HG03175 (cell line): Measurements from ENCODE around the gene C22orf23.

Source experiments
- ATAC-seq: cut with Tn5 transposase; IDR thresholded peaks from one replicate; pipeline ENCODE4 v1.9.1; 2021; ENCODE audit warnings: mild to moderate bottlenecking, moderate library complexity; ENCODE audit not compliant: unreplicated experiment

Gene C22orf23

DNA sequence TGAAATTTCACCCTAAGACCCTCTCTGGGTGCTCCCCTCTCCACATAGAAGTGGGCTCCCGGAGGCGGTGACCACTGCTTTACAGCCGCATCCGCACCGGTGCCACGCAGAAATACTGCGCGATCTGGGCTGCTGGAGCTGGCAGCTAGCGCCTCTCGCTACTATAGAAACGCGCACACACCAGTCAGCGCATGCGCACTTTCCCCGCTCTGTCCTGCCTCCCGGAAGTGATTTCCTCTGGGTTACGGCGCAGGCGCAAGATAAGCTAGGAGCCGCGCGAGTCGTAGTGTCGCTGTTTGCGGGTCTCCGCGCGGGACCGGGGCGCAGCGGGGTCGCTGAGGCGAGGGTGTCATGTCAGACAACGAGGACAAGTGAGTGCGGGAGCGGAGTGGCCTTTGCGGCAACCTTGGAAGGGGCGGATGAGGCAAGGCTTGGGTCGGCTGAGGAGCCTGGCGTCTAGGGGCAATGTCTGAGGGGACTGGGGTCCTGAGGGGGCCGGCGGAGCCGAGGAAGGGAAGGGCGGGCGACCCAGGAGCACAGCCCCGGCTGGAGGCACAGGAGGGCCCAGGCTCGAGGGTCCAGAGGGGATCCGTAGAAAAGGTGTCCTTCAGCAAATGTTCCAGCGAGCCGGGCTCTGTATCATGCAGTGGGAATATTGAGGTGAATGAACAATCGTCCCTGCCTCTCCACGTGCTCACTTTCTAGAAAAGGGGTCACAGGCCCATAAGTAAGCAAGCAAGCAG is at the start of gene C22orf23, which contains the start of gene POLR2F:
C22orf23 (minus strand) TSS at position 165 of the 743 bp plus-strand sequence. CDS start 452 bp downstream, outside the sequence.
POLR2F (plus strand) TSS at position 263 of the 743 bp plus-strand sequence; CDS start at position 352, 89 bp downstream.
- ATAC-seq, result peak; percentile 90

- no peak for ATAC-seq
Observed at GRCh38 chr22:37999640-38000272, 46.4 kb upstream of the C22orf23 start.

GRCh38 chr22:37999236-37999635 is 45.8 kb upstream of the C22orf23 start:
- no peak for ATAC-seq

DNA sequence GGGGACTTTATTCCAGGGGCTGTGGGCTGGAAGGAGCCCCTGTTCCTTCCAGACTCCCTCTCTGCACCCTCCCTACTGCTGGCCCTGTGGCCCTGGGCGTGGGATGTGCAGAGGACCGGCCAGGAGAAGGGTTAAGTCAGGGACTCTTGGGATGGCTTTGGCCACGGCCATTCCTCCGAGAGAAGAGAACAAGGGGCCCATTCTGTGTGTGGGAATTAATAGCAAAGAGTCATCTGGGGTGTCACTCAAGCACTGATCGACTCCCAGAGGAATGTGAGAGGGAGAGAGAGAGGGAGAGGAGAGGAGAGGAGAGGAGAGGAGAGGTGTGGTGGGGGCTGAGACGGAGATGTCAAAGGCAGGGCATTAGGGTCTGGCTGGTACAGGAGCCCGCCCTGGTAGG is 45.1 kb upstream of the C22orf23 start:
- no peak for ATAC-seq

- no peak for ATAC-seq
Observed at GRCh38 chr22:37996515-37997246, 43.3 kb upstream of the C22orf23 start.

DNA sequence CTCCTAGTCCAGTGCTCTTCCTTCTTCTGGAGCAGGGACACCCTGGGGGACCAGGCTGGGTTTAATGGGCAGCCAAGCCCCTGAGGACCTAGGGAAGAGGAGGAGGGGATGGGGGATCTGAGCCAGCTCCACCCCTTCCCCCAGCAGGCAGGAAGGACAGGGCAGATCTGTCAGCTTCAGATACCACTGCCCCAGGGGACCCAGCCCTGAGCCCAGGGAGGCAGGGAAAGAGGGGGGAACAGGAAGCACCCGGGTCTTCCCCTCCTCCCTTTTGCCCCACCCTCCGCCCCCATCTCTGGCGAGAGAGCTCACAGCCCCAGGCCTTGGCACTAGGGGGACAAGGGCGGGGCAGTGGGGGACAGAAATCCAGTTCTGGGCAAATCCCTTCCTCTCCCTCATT is 42.7 kb upstream of the C22orf23 start:
- no peak for ATAC-seq

- no peak for ATAC-seq
Observed at GRCh38 chr22:37995460-37995859, 42.1 kb upstream of the C22orf23 start.

GRCh38 chr22:37994982-37995381 is 41.6 kb upstream of the C22orf23 start:
- ATAC-seq, result no peak

- no peak for ATAC-seq
Observed at GRCh38 chr22:37994049-37994448, 40.6 kb upstream of the C22orf23 start.

GRCh38 chr22:37991731-37992442 is 38.5 kb upstream of the C22orf23 start:
- ATAC-seq, result no peak

GRCh38 chr22:37990862-37991261 is 37.5 kb upstream of the C22orf23 start:
- no peak for ATAC-seq

DNA sequence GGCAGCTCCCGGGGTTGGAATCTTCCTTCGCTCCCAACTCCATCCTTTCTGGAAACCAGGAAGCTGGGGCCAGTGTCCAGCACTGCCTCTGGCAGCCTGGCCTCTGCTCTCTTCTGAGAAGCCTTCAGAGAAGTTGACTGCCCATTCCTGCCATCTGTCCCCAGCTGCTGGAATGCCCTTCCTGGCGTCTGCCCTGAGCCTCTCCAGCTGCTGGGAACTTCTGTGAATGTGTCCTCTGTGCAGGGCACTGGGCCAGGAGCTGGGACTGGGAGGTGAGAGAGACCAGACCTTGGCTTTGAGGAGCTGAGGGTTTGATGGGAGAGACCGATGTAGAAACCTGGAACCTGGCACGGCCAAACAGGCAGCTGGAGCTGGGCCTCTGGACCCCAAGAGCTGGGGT is 36.9 kb upstream of the C22orf23 start:
- ATAC-seq, result no peak

DNA sequence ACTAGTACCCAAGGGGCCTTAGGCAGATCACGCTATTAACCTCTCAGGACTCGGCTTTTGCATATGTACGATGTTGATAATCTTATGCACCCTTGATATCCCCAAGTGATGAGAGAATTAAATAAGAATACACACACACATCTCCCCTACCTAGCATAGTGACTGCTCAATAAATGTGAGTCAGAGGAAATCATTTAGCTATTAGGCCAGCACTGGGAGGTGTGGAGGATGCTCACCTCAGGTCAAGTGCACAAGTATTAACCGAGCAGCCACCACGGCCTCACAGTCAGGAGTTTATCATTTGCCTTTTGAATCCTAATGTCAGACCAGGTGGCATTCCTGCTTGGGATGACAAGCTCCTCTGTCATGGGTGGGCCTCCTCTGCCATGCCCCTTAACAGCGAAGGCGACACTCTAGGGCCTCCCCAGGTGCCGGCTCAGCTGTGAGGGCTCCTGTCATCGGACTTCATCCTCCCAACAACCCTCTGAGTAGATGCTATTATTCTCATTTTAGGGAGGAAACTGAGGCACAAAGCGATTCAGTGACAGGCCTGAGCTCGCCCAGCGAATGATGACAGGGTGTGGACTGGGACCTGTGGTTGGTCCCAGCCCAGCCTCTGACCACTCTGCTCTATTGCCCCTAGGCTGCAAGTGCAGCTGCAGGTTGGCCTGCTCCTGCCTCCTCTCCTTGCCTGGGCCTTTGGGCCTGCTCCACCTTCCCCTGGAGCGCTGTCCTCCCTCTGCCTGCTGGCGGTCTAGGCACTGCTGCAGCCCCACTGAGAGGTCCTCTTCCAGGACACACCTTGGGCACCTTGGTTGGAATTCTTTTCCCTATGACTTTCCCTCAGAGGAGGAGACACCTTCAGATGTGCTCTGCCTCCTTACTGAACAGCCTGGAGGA is 36.0 kb upstream of the C22orf23 start:
- ATAC-seq, result no peak

GRCh38 chr22:37986371-37986770 is 33.0 kb upstream of the C22orf23 start:
- ATAC-seq, result no peak

- no peak for ATAC-seq
Observed at GRCh38 chr22:37985751-37986281, 32.4 kb upstream of the C22orf23 start.

GRCh38 chr22:37985050-37985585 is 31.7 kb upstream of the C22orf23 start:
- no peak for ATAC-seq

- ATAC-seq, result no peak
Observed at GRCh38 chr22:37983860-37984791, 30.7 kb upstream of the C22orf23 start, which contains the start of gene SOX10. TSS of gene SOX10 (minus strand) at chr22:37984555. CDS start at chr22:37983784, 771 bp downstream.
